LNCaP clone FGC (cell line): ENCODE data around the gene TRIM46.

Experiments used
- DNase-seq: peaks from one replicate; pipeline ENCODE4 v3.0.0-alpha.2; 2011; ENCODE audit warnings: low read depth
- H3K4me3 ChIP-seq: 2 replicates; pipeline ENCODE4 v1.5.1; 2011; ENCODE audit warnings: mild to moderate bottlenecking, low read depth, low read length, control low read depth
- CTCF ChIP-seq: IDR thresholded peaks from 2 replicates; pipeline ENCODE4 v1.5.1; 2012; ENCODE audit warnings: mild to moderate bottlenecking; ENCODE audit not compliant: control insufficient read depth, insufficient read depth; ENCODE audit errors: extremely low read depth

The TRIM46 gene

DNA sequence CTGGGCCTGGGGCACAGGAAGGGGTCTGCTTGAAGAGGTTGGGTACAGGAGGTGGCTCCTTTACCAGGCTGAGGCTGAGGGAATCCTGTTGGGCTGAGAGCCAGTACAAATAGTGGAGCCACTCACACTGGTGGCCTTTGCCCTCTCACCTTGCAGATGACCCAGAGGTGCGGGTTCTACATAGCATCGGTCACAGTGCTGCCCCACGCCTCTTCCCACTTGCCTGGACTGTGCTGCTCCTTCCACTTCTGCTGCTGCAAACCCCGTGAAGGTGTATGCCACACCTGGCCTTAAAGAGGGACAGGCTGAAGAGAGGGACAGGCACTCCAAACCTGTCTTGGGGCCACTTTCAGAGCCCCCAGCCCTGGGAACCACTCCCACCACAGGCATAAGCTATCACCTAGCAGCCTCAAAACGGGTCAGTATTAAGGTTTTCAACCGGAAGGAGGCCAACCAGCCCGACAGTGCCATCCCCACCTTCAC, 39.8 kb upstream of the TRIM46 start:
- DNase-seq = no peak
- no peak overlapping the region for H3K4me3 ChIP-seq
- TF ChIP-seq CTCF = no peak

DNA sequence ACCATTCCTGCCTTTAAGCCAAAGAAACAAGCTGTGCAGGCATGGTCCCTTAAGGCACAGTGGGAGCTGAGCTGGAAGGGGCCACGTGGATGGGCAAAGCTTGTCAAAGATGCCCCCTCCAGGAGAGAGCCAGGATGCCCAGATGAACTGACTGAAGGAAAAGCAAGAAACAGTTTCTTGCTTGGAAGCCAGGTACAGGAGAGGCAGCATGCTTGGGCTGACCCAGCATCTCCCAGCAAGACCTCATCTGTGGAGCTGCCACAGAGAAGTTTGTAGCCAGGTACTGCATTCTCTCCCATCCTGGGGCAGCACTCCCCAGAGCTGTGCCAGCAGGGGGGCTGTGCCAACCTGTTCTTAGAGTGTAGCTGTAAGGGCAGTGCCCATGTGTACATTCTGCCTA, 39.3 kb upstream of the TRIM46 start:
- no peak for TF ChIP-seq CTCF
- peak overlapping the region; percentile 82 for H3K4me3 ChIP-seq
- DNase-seq = no peak

DNA sequence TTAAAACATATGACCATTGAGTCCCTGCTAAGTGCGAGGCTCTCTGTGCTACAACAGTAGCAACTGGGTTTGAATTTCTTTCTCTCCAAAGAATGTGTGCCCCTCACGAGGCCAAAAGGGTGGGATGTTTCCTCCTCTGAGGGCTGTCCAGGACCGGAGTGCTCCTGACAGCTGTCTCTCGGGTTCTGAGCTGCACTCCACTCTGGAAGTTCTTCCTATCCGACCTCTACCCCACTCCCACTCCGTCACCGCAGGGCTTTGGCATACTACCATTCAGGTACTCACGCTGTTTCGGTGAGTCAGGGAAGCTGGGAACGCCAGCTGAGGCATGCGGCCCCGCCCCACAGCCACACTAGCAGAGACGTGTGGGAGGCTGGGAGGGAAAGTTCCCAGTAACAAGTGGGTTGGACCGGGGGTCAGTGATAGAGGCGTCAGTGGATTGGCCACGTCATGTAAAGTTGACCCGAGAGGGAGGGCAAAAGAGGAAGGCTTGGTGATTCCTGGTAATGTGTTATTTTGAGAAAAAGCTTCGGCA, 38.7 kb upstream of the TRIM46 start:
- peak; percentile 79 for DNase-seq
- H3K4me3 ChIP-seq = peak overlapping the region; percentile 82
- no peak for TF ChIP-seq CTCF

GRCh38 chr1:155135415-155136028, 38.1 kb upstream of the TRIM46 start, which contains the start of gene SLC50A1:
Gene SLC50A1 (plus strand): TSS chr1:155135852. CDS start chr1:155135912, 60 bp downstream.
- DNase-seq = peak; percentile 67
- peak within 1 kb of the TSS; percentile 82 for H3K4me3 ChIP-seq
- no peak for TF ChIP-seq CTCF

- no peak for TF ChIP-seq CTCF
- peak overlapping the region; percentile 82 for H3K4me3 ChIP-seq
- no peak for DNase-seq
Observed at GRCh38 chr1:155136748-155137147, 36.9 kb upstream of the TRIM46 start.

DNA sequence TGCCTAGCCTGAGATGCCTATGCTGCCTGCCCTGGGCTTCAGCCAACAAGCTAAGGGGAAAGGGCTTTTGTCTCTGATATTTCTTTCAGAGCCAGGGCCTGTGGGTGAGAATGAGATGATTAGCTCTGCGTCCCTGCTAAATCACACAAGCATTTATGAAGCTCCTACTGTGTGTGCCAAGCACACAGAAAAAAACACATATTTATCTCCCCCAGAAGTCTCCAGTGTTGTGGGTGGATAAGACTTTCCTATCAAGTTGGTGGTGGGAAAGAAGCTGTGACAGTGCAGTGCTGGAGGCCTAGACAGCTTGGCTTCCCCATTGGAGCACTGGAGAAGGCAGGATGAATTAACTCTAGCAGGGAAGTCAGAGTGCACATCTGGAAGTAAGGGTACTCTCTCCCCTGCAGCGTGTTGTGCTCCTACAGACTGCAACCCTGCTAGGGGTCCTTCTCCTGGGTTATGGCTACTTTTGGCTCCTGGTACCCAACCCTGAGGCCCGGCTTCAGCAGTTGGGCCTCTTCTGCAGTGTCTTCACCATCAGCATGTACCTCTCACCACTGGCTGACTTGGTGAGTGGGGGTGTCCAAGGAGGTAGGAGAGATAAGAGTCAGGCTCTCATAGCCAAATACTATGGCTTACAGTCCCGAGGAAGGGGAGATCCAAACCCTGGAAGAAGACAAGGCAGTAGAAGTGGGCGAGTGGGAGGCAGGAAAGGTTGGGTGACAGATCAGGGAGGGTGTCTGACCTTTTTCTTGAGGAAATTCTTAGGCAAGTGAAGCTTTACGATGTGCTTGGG, 36.3 kb upstream of the TRIM46 start:
- peak overlapping the region; percentile 82 for H3K4me3 ChIP-seq
- no peak for DNase-seq
- TF ChIP-seq CTCF = no peak
